Thoracic aorta (tissue), 2 donors: ENCODE results near the gene FLAD1. TPM values are rescaled to one million over a fixed set of nuclear protein-coding genes. Genes with fewer than 3 reads are reported as not detected.
A peak's percentile ranks its signal among the peaks of the same experiment; 100 is the strongest.

Experiments used
- ATAC-seq: fragments of 150-250 bp; one replicate; pipeline ENCODE4 v1.8.0; 2017; ENCODE audit warnings: low read depth; ENCODE audit not compliant: insufficient number of reproducible peaks, low FRiP score
- DNase-seq: peaks from one replicate; pipeline ENCODE4 v3.0.0-alpha.2; 2020; ENCODE audit warnings: low spot score
- H3K27ac ChIP-seq, 2 donors: fragments of 200-600 bp; sonication (generic); 1 replicate in 1 of 2; 2 replicates in 1 of 2; pipeline ENCODE4 v1.5.1; 2016; ENCODE audit warnings: mild to moderate bottlenecking in 2 of 2, moderate library complexity in 2 of 2
- H3K27me3 ChIP-seq: fragments of 200-600 bp; sonication (generic); replicated peaks from 2 replicates; pipeline ENCODE4 v1.6.0; 2016; ENCODE audit warnings: mild to moderate bottlenecking; ENCODE audit not compliant: insufficient read depth
- H3K36me3 ChIP-seq: fragments of 200-600 bp; sonication (generic); one replicate; pipeline ENCODE4 v1.5.1; 2016
- H3K4me1 ChIP-seq, 2 donors: fragments of 200-600 bp; sonication (generic); 1 replicate in 1 of 2; 2 replicates in 1 of 2; pipeline versions ENCODE4 v1.5.1 to v1.6.0; 2016; ENCODE audit warnings: low read depth in 2 of 2, mild to moderate bottlenecking in 1 of 2; ENCODE audit not compliant: control insufficient read depth in 1 of 2
- H3K4me3 ChIP-seq: fragments of 200-600 bp; sonication (generic); 2 replicates; pipeline ENCODE4 v1.5.1; 2016; ENCODE audit warnings: mild to moderate bottlenecking
- H3K9me3 ChIP-seq: fragments of 200-600 bp; sonication (generic); 2 replicates; pipeline ENCODE4 v1.5.1; 2016
- total RNA-seq, 2 donors: library from RNA; depleted of rRNA; stranded (reverse); fragments of >200 nt; gene quantifications; one replicate each; pipeline versions ENCODE4 v1.1.0 to v1.2.3, GENCODE V29; 2016
- TF ChIP-seq, protein P1 (sequence below): fragments of 200-600 bp; sonication (generic); IDR thresholded peaks from one replicate; pipeline ENCODE4 v1.5.1; 2019; ENCODE audit warnings: antibody characterized with exemption

The FLAD1 gene
- total RNA-seq, 2 donors from 2014 or later, result 23.8 to 27.2 TPM

DNA sequence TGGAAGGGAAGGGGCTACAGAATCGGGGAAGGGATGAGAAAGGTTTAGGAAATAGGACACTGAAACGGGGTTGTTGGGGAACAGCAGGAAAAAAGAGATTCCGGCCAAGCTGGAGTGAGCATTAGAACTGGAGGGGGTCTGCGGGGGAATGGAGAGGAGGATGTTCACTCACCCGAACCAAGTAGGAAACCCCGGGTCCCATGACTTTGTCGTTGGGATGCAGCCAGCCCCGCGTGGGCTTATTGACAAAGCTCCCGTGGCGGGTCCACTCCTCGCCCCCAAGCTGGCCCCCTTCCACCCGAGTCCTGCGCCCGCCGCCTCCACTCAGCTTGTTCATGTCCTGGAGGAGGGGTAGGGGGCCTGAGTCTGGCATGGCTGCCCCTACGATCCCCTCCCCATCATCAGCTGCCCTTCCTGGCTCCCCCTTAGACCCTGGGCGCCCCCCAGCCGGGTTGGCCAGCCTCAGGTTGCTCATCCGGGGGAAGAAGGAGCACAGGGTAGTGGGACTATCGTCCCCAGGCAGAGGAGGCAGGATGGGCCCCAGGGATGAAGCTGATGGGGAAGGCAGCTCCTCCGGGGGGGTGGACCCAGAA, 13.2 kb upstream of the FLAD1 start:
- ATAC-seq (no peak), DNase-seq (no peak)
- TF ChIP-seq, protein P1, sequence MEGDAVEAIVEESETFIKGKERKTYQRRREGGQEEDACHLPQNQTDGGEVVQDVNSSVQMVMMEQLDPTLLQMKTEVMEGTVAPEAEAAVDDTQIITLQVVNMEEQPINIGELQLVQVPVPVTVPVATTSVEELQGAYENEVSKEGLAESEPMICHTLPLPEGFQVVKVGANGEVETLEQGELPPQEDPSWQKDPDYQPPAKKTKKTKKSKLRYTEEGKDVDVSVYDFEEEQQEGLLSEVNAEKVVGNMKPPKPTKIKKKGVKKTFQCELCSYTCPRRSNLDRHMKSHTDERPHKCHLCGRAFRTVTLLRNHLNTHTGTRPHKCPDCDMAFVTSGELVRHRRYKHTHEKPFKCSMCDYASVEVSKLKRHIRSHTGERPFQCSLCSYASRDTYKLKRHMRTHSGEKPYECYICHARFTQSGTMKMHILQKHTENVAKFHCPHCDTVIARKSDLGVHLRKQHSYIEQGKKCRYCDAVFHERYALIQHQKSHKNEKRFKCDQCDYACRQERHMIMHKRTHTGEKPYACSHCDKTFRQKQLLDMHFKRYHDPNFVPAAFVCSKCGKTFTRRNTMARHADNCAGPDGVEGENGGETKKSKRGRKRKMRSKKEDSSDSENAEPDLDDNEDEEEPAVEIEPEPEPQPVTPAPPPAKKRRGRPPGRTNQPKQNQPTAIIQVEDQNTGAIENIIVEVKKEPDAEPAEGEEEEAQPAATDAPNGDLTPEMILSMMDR, result no peak
- Histone ChIP-seq H3K9me3 (no peaks in the 10 kb centered on the region), H3K27ac (peak overlapping the region; percentile 98 to 99), H3K36me3 (peaks cover 23% of the 10 kb centered on the region), H3K27me3 (no peaks in the 10 kb centered on the region), H3K4me1 (peaks cover 33 to 51% of the 10 kb centered on the region in 2 donors), H3K4me3 (peak overlapping the region; percentile 83)

DNA sequence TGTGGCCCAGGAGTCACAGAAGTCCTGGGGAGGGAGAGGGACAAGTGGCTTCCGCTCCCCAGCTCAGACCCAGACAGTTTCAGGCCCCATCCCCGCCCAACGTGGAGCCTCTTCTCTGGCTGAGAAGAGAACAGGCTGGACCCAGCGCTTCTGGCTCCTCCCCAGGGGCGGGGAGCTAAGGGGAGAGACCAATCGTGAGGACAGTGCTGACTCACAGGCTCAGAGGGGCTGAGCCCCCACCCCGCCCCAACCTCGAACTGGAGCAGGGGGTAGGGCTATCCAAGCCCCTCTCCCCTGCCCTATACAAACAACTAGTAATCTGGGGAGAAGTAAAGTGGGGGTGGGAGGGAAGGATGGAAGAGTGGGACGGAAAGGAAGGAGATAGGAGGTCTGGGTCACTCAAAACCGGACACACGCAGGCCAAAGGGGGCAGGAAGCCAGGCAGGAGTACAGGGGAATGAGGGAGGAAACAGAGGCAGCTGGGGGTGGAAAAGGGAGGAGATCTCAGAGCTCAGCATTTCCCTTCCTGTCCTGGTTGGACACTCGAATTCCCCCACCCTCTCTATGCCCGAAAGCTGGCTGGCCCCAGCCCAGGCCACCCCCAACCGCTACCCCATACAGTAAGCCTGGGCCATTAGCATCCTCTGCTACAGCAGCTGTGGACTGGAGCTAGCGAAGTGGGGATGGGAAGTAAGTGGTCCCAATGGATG, 12.4 kb upstream of the FLAD1 start, which contains the start of gene SHC1:
Gene SHC1 (minus strand): TSS at position 117 of the 710 bp plus-strand sequence. CDS start 221 bp downstream, outside the sequence.
- ATAC-seq (peak; percentile 16), DNase-seq (peak; percentile 77)
- Histone ChIP-seq H3K27ac (peak within 1 kb of the TSS; percentile 98 to 99), H3K36me3 (peaks cover 17% of the 10 kb centered on the region), H3K27me3 (no peaks in the 10 kb centered on the region), H3K9me3 (no peaks in the 10 kb centered on the region), H3K4me1 (peaks cover 33 to 51% of the 10 kb centered on the region in 2 donors), H3K4me3 (peak within 1 kb of the TSS; percentile 83)
- TF ChIP-seq, protein P1, result no peak

DNA sequence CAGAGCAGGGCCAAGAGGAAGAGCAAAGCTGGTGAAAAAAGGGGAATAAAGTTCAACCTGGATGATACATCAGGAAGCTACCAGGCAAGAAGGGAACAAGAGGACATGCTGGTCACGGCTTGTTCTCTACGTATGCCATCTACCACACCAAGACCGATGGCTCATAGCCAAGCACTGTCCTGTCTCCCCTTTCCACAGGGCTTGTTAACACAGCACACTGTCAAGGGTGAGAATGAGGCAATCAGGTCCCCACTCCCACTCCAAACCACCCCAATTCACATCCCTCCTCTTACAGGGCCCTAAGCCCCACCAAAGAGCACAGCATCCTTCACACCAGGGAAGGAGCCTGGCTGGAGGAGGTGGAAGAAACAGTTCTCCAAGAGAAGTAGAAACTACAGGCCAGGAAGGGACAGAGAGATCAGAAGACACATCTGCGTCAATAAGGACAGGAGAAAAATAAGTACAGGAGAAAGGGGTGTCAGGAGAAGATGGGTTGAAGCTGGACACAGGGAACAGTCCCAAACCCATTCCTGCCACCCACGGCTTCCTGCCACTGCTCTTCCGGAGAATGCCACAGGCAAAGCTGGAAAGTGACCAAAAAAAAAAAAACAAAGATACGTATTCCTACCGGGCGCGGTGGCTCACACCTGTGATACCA, 11.7 kb upstream of the FLAD1 start:
- Histone ChIP-seq H3K4me3 (peak overlapping the region; percentile 83), H3K9me3 (no peaks in the 10 kb centered on the region), H3K4me1 (peaks cover 36 to 57% of the 10 kb centered on the region in 2 donors), H3K36me3 (peaks cover 11% of the 10 kb centered on the region), H3K27me3 (no peaks in the 10 kb centered on the region), H3K27ac (peak overlapping the region; percentile 98 to 99)
- ATAC-seq (no peak), DNase-seq (peak; percentile 29)
- TF ChIP-seq, protein P1, result no peak

DNA sequence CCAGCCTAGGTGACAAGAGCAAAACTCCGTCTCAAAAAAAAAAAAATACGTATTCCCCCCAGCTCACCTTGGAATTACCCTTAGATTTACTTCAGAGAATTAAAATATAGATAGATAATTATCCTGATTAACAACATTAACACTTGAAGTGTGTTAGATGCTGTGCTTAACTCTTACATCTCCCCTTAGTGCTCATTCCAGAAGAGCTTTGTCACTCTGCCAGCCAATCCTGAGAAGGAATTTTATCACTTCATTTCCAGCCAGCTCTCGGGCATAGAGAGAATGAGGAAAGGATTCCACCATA, 11.0 kb upstream of the FLAD1 start:
- H3K27ac ChIP-seq, result peak overlapping the region; percentile 98 to 99
- peak overlapping the region; percentile 83 for H3K4me3 ChIP-seq
- no peaks in the 10 kb centered on the region for H3K27me3 ChIP-seq
- H3K4me1 ChIP-seq, result peaks cover 36 to 59% of the 10 kb centered on the region in 2 donors
- no peaks in the 10 kb centered on the region for H3K9me3 ChIP-seq
- no peak for DNase-seq
- ATAC-seq, result no peak
- TF ChIP-seq, protein P1, result no peak
- H3K36me3 ChIP-seq, result peaks cover 4% of the 10 kb centered on the region
